GM23338 (cell line): Measurements from ENCODE around the gene PRKAR1A. TPM values are rescaled to one million over a fixed set of nuclear protein-coding genes. Genes with fewer than 3 reads are reported as not detected.

Source experiments
- ATAC-seq: fragments of 200-7000 bp; cut with Tn5 transposase; 3 replicates; pipeline ENCODE4 v1.9.1; 2020
- DNase-seq: peaks from one replicate; pipeline ENCODE4 v3.0.0-alpha.2; 2015; ENCODE audit warnings: low spot score
- H2AFZ ChIP-seq: fragments of 200-600 bp; sonication (generic); 2 replicates; pipeline ENCODE4 v1.8.0; 2016; ENCODE audit warnings: antibody characterized with exemption, mild to moderate bottlenecking, moderate library complexity
- H3F3A ChIP-seq: fragments of 200-600 bp; sonication (generic); replicated peaks from 2 replicates; pipeline ENCODE4 v1.8.0; 2017; ENCODE audit warnings: antibody characterized with exemption, mixed run types, low read depth
- H3K27ac ChIP-seq: fragments of 200-600 bp; sonication (generic); 2 replicates; pipeline ENCODE4 v1.6.1; 2016; ENCODE audit warnings: low read depth
- H3K27me3 ChIP-seq: fragments of 200-600 bp; sonication (generic); 2 replicates; pipeline ENCODE4 v1.8.0; 2016; ENCODE audit warnings: mild to moderate bottlenecking, mixed run types, moderate library complexity; ENCODE audit not compliant: insufficient read depth
- H3K36me3 ChIP-seq: fragments of 200-600 bp; sonication (generic); 2 replicates; pipeline ENCODE4 v1.8.0; 2016; ENCODE audit warnings: mild to moderate bottlenecking; ENCODE audit not compliant: insufficient read depth
- H3K4me1 ChIP-seq: fragments of 200-600 bp; sonication (generic); 2 replicates; pipeline ENCODE4 v1.8.0; 2016; ENCODE audit warnings: mild to moderate bottlenecking, moderate library complexity; ENCODE audit not compliant: insufficient read depth
- H3K4me2 ChIP-seq: fragments of 200-600 bp; sonication (generic); 2 replicates; pipeline ENCODE4 v1.7.1; 2017; ENCODE audit warnings: mixed run types
- H3K4me3 ChIP-seq: fragments of 200-600 bp; sonication (generic); 2 replicates; pipeline ENCODE4 v1.6.1; 2016; ENCODE audit warnings: mixed run types
- H3K79me2 ChIP-seq: fragments of 200-600 bp; sonication (generic); replicated peaks from 2 replicates; pipeline ENCODE4 v1.8.0; 2017; ENCODE audit warnings: mild to moderate bottlenecking; ENCODE audit not compliant: insufficient read depth
- H3K9me2 ChIP-seq: fragments of 200-600 bp; sonication (generic); 2 replicates; pipeline ENCODE4 v1.8.0; 2017; ENCODE audit not compliant: insufficient read depth
- H4K20me1 ChIP-seq: fragments of 200-600 bp; sonication (generic); replicated peaks from 2 replicates; pipeline ENCODE4 v1.8.0; 2017; ENCODE audit warnings: mild to moderate bottlenecking; ENCODE audit not compliant: insufficient read depth
- H3K27ac Mint-ChIP-seq: 2 replicates; pipeline ENCODE4 v1.8.0; 2020; ENCODE audit warnings: inconsistent platforms, mild to moderate bottlenecking, moderate library complexity, mixed read lengths
- H3K27me3 Mint-ChIP-seq: 3 replicates; pipeline ENCODE4 v1.8.0; 2022; ENCODE audit warnings: low read depth, mild to moderate bottlenecking, moderate library complexity, mixed read lengths, inconsistent platforms; ENCODE audit not compliant: insufficient read depth, poor library complexity
- H3K36me3 Mint-ChIP-seq: 3 replicates; pipeline ENCODE4 v1.8.0; 2021; ENCODE audit warnings: low read depth, mild to moderate bottlenecking, inconsistent platforms, moderate library complexity, mixed read lengths
- H3K4me1 Mint-ChIP-seq: 3 replicates; pipeline ENCODE4 v1.8.0; 2020; ENCODE audit warnings: mild to moderate bottlenecking, inconsistent platforms, mixed read lengths
- H3K4me3 Mint-ChIP-seq: 3 replicates; pipeline ENCODE4 v1.8.0; 2021; ENCODE audit warnings: moderate library complexity, mild to moderate bottlenecking, inconsistent platforms, mixed read lengths
- H3K9me3 Mint-ChIP-seq: 3 replicates; pipeline ENCODE4 v1.8.0; 2020; ENCODE audit warnings: moderate library complexity, mild to moderate bottlenecking, inconsistent platforms, mixed read lengths
- CREB1 ChIP-seq: fragments of 250-450 bp; sonication (Bioruptor Pico); IDR thresholded peaks from 2 replicates; pipeline ENCODE4 v1.5.0; 2020; ENCODE audit warnings: low read depth, mild to moderate bottlenecking, moderate library complexity
- CTCF ChIP-seq, 2 experiments: fragments of 200-600 bp in 1 of 2; sonication (generic) in 1 of 2; conservative IDR thresholded peaks; 2 replicates each; pipeline versions ENCODE4 v1.5.1 to v1.6.1; 2016 to 2017; ENCODE audit warnings: antibody characterized with exemption in 2 of 2, low read depth in 2 of 2, mild to moderate bottlenecking in 2 of 2, moderate library complexity in 1 of 2
- EZH2 ChIP-seq: fragments of 200-600 bp; sonication (generic); IDR thresholded peaks from one replicate; pipeline ENCODE4 v1.8.0; 2017; ENCODE audit warnings: antibody characterized with exemption, mild to moderate bottlenecking, low read depth; ENCODE audit not compliant: unreplicated experiment
- EZH2phosphoT487 ChIP-seq: fragments of 200-600 bp; sonication (generic); IDR thresholded peaks from one replicate; pipeline ENCODE4 v1.8.1; 2018; ENCODE audit warnings: antibody characterized with exemption; ENCODE audit not compliant: unreplicated experiment
- JUNB ChIP-seq: IDR thresholded peaks from one replicate; pipeline ENCODE4 v1.6.1; 2016; ENCODE audit warnings: antibody characterized with exemption; ENCODE audit not compliant: unreplicated experiment
- NANOG ChIP-seq: IDR thresholded peaks from 2 replicates; pipeline ENCODE4 v1.6.1; 2016; ENCODE audit warnings: antibody characterized with exemption, borderline replicate concordance
- POLR2AphosphoS5 ChIP-seq: IDR thresholded peaks from 2 replicates; pipeline ENCODE4 v1.6.1; 2016; ENCODE audit warnings: antibody characterized with exemption, low read depth
- STAT1 ChIP-seq: IDR thresholded peaks from one replicate; pipeline ENCODE4 v1.6.1; 2016; ENCODE audit warnings: antibody characterized with exemption; ENCODE audit not compliant: unreplicated experiment
- ZNF114 ChIP-seq: fragments of 250-450 bp; sonication (Bioruptor Pico); IDR thresholded peaks from 2 replicates; pipeline ENCODE4 v1.5.0; 2020; ENCODE audit warnings: mild to moderate bottlenecking, moderate library complexity
- ZNF331 ChIP-seq: fragments of 250-450 bp; sonication (Bioruptor Pico); IDR thresholded peaks from 2 replicates; pipeline ENCODE4 v1.5.0; 2020; ENCODE audit warnings: low read depth, mild to moderate bottlenecking, moderate library complexity
- polyA plus RNA-seq: library from polyadenylated mRNA; unstranded; fragments of >200 nt; fragmentation: Nextera tagmentation; extraction: Ambion mirVana; gene quantifications from 2 replicates; pipeline ENCODE4 v1.2.1, GENCODE V29; 2016
- total RNA-seq: library from RNA; depleted of rRNA; stranded (reverse); fragments of >200 nt; shearing (Covaris generic); gene quantifications from 2 replicates; pipeline ENCODE4 v1.2.3, GENCODE V29; 2014
- TF ChIP-seq, protein P1 (sequence below): IDR thresholded peaks from 2 replicates; pipeline ENCODE4 v1.6.1; 2016; ENCODE audit warnings: antibody characterized with exemption
- TF ChIP-seq, protein P2 (sequence below): IDR thresholded peaks from one replicate; pipeline ENCODE4 v1.6.1; 2018; ENCODE audit warnings: antibody characterized with exemption; ENCODE audit not compliant: unreplicated experiment

PRKAR1A gene
- total and polyA plus RNA-seq, 2 experiments from 2014 or later = 90.1 to 100 TPM

DNA sequence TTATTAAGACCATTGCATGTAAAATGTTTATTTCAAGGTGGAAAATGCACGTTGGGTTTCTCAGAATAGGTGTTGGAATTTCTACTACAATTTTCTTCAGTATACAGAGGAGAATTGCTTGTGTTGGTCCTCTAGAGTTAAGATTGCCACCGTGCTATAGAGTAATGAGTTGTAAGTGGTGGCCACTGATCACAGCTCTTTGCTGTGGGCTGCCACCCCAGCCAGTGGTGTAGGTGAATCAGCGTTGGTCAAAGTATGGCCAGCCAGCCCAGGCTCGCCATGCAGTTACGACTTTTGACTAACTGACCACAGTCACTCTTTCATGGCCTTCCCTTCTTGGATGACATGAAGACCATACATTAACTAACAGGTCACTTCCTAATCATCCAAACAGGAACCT, 12.6 kb upstream of the PRKAR1A start:
- no peaks in the 10 kb centered on the region for H3K27me3 ChIP-seq
- no peak for DNase-seq
- H3K27ac ChIP-seq = no peak overlapping the region
- 0 out of 2 replicates have a peak, but pooled peaks cover 3% of the 10 kb centered on the region for H3F3A ChIP-seq
- Mint-ChIP-seq H3K27ac (no peak overlapping the region), H3K9me3 (peaks cover 8% of the 10 kb centered on the region), H3K27me3 (peaks cover 6% of the 10 kb centered on the region), H3K4me3 (no peak overlapping the region), H3K4me1 (no peaks in the 10 kb centered on the region), H3K36me3 (peaks cover 5% of the 10 kb centered on the region; the same call in 2 of the 3 replicates)
- no peak for ATAC-seq
- H3K79me2 ChIP-seq = no peaks in the 10 kb centered on the region
- TF ChIP-seq NANOG (no peak), POLR2AphosphoS5 (no peak), EZH2 (no peak), STAT1 (no peak), ZNF114 (CRISPR knock-in tag) (no peak), CREB1 (CRISPR knock-in tag) (no peak), CTCF (conservative IDR thresholded peaks at IDR 0.05; ENCODE audit: low read depth in 2 of 2) (no peak)
- TF ChIP-seq, protein P1, sequence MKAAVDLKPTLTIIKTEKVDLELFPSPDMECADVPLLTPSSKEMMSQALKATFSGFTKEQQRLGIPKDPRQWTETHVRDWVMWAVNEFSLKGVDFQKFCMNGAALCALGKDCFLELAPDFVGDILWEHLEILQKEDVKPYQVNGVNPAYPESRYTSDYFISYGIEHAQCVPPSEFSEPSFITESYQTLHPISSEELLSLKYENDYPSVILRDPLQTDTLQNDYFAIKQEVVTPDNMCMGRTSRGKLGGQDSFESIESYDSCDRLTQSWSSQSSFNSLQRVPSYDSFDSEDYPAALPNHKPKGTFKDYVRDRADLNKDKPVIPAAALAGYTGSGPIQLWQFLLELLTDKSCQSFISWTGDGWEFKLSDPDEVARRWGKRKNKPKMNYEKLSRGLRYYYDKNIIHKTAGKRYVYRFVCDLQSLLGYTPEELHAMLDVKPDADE = no peak
- H3K4me1 ChIP-seq = no peaks in the 10 kb centered on the region
- no peak overlapping the region for H3K4me3 ChIP-seq
- no peaks in the 10 kb centered on the region for H3K9me2 ChIP-seq
- H3K4me2 ChIP-seq = no peak overlapping the region
- H4K20me1 ChIP-seq = no peaks in the 10 kb centered on the region
- no peak overlapping the region for H2AFZ ChIP-seq
- H3K36me3 ChIP-seq = no peaks in the 10 kb centered on the region

DNA sequence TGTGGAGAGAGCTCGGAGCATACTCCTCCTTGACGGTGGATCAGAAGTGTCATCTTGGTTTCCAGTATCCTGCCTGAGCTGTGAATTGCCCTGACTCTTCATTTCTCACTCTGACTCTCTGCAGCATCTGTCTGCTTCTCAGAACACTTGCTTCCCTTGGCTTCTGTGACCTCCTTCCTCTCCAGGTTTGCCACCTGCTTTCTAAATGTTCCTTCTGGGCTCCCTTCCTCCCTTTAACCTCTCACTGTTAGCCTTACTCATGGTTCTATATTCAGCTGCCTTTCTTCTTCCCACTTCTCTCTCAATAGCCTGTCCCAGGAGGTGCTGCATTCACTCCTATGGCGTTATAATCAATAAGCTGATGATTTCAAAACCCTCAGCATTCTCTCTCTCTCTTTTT, 11.2 kb upstream of the PRKAR1A start:
- H3F3A ChIP-seq = 0 out of 2 replicates have a peak, but pooled peaks cover 3% of the 10 kb centered on the region
- H3K4me1 ChIP-seq = no peaks in the 10 kb centered on the region
- H3K27ac Mint-ChIP-seq = no peak overlapping the region
- no peak for ATAC-seq
- no peaks in the 10 kb centered on the region for H3K36me3 ChIP-seq
- DNase-seq = no peak
- peaks cover 5% of the 10 kb centered on the region; the same call in 2 of the 3 replicates for H3K36me3 Mint-ChIP-seq
- no peaks in the 10 kb centered on the region for H3K4me1 Mint-ChIP-seq
- peaks cover 5% of the 10 kb centered on the region for H3K9me3 Mint-ChIP-seq
- no peak overlapping the region for H3K4me2 ChIP-seq
- H3K27me3 ChIP-seq = no peaks in the 10 kb centered on the region
- H3K9me2 ChIP-seq = no peaks in the 10 kb centered on the region
- H4K20me1 ChIP-seq = no peaks in the 10 kb centered on the region
- peaks cover 5% of the 10 kb centered on the region for H3K27me3 Mint-ChIP-seq
- no peak overlapping the region for H3K4me3 ChIP-seq
- H3K4me3 Mint-ChIP-seq = no peak overlapping the region
- no peaks in the 10 kb centered on the region for H3K79me2 ChIP-seq
- H2AFZ ChIP-seq = no peak overlapping the region
- H3K27ac ChIP-seq = no peak overlapping the region
- TF ChIP-seq CREB1 (CRISPR knock-in tag) (no peak), NANOG (no peak), JUNB (no peak), POLR2AphosphoS5 (no peak), ZNF114 (CRISPR knock-in tag) (no peak), EZH2phosphoT487 (no peak), ZNF331 (CRISPR knock-in tag) (no peak), EZH2 (no peak), STAT1 (no peak)
- TF ChIP-seq, protein P1 = no peak
- TF ChIP-seq, protein P2, sequence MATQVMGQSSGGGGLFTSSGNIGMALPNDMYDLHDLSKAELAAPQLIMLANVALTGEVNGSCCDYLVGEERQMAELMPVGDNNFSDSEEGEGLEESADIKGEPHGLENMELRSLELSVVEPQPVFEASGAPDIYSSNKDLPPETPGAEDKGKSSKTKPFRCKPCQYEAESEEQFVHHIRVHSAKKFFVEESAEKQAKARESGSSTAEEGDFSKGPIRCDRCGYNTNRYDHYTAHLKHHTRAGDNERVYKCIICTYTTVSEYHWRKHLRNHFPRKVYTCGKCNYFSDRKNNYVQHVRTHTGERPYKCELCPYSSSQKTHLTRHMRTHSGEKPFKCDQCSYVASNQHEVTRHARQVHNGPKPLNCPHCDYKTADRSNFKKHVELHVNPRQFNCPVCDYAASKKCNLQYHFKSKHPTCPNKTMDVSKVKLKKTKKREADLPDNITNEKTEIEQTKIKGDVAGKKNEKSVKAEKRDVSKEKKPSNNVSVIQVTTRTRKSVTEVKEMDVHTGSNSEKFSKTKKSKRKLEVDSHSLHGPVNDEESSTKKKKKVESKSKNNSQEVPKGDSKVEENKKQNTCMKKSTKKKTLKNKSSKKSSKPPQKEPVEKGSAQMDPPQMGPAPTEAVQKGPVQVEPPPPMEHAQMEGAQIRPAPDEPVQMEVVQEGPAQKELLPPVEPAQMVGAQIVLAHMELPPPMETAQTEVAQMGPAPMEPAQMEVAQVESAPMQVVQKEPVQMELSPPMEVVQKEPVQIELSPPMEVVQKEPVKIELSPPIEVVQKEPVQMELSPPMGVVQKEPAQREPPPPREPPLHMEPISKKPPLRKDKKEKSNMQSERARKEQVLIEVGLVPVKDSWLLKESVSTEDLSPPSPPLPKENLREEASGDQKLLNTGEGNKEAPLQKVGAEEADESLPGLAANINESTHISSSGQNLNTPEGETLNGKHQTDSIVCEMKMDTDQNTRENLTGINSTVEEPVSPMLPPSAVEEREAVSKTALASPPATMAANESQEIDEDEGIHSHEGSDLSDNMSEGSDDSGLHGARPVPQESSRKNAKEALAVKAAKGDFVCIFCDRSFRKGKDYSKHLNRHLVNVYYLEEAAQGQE = no peak
